Stimulated activated CD8-positive, alpha-beta memory T cell treated with anti-CD3 and anti-CD28 coated beads, Interleukin-12 subunit alpha, Interleukin-12 subunit beta, amount 100 ng/mL, for 24 hours (primary cell): ENCODE results near the gene TSPAN14.

ENCODE experiments used
- DNase-seq: peaks from one replicate; pipeline ENCODE4 v3.0.0-alpha.2; 2020; ENCODE audit errors: extremely low read depth

TSPAN14 gene

DNA sequence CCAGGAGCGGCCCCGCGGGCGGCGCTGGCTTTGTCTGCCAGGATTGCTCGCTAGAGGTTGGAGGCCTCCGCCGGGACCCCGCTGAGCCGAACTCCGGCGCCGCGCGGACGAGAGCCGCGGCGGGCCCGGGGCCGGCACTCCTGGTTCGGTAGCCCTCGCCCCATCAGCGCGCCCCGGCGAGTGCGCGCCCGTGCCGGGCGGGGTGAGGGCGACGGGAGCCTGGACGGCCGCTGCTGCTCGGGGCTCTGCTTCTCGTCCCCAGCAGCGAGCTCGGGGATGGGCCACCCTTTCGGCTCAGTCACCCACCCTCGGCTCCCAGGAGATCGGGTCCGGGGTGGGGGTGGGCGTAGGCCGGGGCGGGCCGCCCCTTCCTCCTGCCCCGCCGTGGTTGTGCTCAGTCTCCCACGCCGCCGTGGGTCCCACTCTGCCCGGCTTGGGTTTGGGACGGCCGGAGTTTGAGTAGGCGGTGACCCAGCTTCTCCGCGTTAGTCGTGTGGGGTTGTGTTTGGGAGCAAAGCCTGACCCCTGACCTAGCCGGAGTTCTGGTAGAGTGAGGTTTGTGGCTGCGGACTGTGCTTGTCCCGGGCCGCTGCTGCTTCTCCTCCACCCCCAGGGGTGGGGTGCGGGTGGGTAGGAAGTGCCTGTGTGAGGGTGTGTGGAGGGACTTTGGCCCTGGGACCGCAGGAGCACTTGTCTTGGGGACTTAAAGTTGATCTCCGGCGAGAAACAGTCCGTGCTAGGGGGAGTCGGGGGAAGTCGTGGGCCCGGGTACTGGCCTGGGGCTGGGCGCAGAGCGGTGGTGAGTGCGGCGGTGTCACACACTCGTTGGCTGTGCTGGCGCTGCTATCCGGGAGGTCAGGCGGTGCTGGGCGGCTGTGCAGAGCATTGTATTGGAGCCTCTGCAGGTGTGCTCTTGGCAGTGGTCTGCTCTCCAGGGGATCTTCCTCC lies 677 bp downstream of the TSPAN14 start:
- no peak for DNase-seq

DNA sequence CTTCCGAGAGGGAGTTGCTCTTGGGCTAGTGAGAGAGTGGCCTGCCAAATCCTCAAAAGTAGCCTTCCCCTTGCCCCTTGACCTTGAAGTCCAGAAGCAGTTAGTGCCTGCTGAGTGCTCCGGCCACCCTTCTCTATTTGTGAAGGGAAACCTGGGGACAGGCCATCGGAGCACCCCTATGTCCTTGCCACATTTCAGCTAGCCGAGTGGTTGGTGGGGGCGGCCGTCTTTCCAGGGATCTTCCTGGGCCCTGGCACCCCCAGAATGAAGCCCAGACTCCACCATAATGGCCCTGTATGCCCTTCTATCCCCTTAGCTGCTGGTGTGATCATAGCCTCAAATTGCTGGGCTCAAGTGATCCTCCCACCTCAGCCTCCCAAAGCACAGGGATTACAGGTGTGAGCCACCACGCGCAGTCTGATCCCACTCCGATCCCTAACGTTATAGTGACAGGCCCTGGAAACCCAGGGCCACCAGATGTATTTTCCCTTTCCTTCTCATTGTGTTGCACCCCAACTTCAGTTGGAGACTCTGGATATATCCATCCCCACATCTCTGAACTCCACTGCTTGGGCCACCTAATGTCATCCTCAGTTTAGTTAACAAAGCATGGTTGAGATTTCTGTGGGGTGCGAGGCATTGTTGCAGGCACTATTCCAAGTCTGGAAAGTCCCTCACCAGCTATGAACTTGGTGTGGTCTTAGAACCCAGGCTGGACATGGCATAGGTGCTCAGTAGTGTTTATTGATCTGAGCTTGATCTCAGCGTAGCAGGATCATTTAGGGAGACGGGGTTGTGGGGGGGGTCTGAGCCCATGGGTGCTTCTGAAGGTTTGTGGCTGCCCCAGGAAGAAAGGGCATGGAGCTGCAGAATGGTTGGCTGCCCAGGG lies 1.6 kb downstream of the TSPAN14 start:
- DNase-seq: no peak

DNA sequence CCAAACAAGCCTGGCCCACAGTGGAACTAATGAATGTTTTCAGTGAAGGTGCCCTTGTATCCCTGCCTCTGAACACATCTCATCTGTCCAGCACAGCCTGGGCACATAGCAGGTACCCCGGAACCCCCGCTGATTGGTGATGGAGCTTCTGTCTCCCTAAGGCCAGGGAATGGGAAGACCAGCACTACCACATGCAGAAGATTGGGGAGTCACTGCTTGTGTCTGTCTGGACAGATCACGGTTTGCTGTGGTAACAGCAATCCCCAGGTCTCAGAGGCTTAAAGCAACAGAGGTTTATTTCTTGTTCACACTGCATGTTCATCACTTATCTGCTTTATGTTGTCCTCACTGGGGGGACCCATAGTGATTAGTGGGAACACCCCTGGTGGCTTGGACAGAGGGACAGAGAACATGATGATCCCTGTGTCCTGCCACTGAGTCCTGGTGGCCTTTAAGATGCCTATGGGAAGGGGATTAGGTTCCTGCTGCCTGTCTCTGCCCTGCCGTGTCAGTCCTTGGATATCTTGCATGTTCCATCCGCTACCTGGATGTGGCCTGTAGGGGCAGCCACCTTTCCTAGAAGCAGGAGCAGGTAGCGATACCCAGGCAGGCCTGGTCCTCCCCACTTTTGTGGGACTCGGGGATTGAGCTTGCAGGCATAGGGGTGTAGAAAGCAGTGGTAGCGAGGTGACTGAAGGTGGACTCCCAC lies 3.6 kb downstream of the TSPAN14 start:
- DNase-seq: no peak

DNA sequence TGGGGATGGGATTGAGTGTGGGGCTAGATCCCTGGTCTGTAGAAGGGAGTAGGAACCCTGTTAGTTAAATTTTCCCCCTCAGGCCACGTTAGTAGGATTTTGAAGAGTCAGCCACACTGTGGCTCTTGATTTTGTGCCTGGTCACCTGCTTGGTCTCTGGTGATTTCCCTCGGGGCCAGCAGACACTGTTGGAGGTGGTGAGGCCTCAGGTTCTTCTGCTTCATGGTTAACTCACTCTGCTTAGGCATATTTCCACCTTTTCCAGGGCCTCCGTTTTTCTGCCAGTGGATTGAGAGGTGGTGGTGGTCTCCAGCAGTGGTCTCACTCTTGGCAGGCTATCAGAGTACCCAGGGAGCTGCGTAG lies 4.1 kb downstream of the TSPAN14 start:
- no peak for DNase-seq

DNA sequence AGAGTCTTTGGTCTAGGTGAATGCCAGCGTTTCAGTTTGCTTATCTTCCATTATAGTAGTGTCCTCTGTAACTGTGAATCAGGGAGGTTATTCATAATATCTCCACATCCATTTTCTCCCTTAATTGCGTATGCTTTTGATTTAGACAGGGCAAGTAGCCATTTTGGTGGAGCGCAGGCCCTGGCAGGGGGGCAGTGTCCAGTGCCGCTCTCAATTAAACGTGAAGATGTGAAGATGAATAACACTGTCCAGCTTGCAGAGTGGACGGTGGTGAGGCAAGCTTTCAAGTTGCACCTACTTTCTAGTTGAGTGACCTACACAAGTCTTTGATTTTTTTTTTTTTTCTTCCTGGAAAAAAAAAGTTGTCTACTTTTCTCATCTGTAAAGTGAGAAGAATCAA lies 4.5 kb downstream of the TSPAN14 start:
- DNase-seq: no peak

DNA sequence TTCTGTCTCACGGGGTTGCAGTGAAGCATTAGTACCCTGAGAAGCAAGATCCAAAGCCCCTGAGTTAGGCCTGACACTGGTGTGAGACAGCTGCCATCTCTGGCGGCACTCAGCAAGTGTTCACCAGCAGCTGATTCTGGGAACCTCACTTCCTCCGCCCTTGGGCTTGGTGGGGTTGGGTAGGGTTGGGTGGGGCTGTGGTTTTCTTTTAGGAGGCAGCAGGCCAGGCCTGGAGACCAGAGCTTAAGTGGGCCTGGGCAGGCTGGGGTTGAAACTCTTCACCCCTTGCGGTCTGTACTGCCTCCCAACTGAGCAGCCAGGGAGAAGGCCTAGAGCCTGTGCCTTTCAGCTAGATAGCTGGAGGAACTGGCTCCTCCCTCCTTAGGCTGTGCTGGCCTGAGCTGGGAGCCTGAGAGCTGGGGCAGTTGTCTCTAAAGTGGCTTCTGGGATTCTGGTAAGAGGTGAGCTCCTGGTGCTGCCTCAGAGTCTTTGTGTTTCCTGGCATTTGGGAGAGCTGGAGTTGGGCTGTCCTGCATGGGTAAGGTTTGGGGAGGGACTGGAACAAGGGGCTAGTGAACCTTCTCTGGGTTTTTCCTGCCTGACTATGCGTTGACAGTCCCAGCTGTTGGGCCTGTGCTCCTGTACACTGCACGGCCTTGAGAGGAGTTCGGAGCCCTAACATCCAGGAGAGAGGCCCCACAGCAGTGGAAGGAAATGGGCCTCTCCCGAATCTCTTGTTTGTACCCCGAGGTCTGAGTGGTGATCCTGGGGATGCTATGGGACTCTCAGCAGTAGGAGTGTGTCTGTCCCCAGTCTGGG lies 5.1 kb downstream of the TSPAN14 start:
- DNase-seq: no peak

DNA sequence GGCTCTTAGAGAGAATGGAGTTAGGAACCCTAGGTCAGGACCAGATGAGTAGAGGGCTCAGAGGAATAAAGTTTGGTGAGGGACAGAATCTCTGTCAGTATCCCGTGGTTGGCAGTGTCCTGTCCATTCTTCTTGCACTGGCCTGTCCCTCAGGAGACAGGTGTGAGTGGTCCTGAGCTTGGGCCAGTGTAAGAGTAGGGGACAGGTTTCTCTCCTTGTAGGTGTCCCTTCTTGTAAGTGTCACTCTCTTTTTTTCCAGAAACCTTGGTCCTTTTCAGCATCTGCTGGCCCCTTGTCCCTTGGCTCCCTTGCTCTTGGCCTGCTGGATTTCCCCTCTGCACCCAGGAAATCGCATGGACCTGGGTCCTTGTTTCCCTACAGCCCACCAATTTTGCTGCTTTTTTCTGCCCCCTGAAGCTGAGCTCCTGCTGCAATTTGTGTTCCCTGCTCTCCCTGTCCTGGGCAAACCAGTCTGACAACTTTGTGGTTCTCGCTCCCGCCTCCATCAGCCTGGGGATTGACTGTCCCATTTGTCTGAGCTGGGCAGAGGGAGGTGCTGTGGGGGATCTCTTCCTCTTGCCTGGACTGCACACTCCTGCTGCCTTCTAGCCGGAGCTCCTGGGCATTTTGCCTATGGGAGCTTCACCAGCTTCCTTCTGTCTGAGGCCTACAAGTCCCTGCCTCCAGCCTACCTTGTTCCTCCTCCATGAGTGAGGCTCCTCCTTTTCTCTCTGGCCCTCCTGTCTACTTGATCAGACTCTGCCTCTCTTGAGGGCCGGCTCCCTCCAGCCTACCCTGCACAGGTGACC lies 6.5 kb downstream of the TSPAN14 start:
- no peak for DNase-seq

DNA sequence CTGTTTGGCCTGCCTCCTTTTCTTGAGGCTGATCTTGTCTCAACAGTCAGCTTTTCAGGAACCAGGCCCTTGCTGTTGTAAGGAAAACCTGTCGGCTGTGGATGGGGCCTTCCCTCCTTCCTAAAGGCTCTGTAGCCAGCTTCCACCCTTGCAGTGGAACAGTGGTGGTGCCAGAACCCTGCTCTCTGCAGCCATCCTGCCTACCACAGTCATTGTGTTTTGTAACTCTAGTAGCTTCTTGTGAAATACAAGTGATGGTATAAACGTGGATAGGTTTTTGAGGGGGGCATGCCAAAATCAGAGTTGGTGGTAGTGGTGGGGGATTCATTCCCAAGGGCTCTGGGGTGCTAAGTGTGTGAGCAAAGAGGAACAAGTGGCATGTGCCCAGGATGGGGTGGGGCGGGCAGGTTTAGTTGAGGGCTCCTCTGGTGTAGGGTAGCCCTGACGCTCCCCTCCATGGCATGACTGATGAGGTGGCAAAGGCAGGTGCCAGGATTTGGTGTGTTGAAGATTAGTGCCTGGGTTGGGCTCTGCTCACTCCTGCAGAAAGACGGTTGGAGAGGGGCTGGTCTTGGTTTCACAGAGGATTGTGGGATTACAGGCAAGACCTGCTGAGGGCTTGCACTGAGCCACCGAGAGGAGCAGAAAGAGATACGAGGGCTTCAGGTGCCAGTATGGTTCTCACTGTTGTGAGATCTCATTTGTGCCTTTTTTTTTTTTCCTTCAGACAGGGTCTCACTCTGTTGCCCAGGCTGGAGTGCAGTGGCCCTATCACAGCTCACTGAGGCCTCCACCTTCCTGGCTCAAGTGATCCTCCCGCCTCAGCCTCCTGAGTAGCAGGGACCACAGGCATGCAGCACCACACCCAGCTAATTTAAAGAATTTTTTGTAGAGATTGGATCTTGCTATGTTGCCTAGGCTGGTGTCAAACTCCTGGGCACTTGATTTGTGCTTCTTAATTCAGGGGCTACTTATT lies 7.4 kb downstream of the TSPAN14 start:
- DNase-seq: no peak

DNA sequence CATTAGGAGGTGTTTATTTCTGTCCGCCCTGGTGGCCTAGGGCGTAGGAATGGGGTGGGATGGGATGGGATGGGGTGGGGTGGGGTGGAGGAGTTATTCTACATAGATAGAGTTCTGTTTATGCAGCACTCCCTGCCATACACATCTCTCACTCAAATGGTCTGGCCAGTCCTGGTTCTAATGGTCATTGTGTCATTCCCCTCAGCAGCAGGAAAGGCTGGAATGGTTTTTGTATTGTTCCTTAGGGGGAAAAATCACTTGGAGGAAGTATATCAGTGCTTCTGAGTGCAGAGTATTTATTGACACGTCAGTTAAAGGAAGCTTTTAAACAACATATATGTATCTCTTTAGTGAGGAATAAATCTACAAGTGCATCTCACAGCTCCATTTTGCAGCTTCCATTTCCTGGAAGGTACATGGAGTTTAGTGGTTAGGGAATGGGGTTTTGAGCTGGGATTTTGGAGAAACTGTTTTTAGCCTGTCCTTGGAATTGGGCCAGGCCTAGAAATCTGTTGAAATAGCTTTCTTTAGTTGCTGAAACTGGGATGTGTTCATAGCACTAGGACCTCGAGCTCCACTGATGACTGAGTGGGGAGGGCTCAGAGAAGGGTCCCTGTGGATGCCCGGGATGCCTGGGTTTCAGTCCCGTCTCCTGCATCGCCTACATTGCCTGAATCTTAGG lies 8.3 kb downstream of the TSPAN14 start:
- DNase-seq: no peak

DNA sequence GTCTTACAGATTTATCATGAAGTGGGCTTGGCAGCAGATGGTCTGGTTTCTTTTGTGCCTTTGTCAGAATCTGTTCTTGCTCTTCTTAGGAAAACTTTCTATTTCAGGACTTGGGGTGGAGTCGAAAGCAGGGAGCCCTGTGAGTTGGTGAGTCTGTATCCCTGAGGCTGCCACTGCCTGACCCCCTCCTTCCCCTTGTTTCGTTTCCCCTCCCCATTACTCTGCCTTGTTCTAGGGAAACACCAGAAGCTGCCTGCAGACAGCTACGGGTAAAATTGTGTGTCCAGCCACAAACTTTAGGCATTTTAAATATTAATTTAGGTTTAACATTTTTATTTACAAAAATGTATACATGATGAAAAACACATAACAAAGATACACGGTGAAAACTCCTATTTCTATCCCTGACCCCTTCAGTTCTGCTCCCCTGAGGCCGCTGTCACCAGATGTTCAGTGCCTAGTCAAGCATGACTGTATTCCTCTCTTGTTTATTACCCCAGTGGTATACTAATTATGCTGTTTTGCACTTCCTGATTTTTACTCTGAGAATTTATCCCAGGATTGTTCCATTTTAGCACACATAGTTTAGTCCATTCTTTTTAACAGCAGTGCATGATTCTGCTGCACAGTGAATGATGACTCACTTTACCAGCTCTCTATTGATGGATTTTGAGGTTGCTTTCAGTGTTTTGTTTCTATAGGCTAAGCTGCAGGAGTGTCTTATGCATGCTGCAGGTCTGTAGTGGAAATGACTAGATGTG lies 9.1 kb downstream of the TSPAN14 start:
- no peak for DNase-seq

DNA sequence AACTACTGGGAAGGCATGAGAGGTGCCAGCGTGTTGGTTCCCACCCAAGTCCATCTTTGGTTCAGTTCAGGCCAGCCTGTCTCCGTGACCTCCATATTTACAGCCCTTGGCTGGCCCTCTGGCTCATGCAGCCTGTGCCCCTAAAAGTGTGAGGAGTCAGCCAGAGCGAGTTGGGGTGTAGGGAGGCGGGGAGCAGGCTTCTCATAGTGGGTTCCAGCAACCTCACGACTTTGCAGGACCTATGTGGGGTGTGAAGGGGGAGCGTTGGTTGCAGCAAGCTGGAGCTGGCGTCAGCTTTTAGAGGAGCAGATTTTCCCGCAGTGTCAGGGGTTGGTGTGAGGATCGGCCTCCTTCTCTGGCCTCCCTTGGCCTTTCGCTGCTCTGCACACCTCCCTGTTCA lies 9.8 kb downstream of the TSPAN14 start:
- DNase-seq: no peak

DNA sequence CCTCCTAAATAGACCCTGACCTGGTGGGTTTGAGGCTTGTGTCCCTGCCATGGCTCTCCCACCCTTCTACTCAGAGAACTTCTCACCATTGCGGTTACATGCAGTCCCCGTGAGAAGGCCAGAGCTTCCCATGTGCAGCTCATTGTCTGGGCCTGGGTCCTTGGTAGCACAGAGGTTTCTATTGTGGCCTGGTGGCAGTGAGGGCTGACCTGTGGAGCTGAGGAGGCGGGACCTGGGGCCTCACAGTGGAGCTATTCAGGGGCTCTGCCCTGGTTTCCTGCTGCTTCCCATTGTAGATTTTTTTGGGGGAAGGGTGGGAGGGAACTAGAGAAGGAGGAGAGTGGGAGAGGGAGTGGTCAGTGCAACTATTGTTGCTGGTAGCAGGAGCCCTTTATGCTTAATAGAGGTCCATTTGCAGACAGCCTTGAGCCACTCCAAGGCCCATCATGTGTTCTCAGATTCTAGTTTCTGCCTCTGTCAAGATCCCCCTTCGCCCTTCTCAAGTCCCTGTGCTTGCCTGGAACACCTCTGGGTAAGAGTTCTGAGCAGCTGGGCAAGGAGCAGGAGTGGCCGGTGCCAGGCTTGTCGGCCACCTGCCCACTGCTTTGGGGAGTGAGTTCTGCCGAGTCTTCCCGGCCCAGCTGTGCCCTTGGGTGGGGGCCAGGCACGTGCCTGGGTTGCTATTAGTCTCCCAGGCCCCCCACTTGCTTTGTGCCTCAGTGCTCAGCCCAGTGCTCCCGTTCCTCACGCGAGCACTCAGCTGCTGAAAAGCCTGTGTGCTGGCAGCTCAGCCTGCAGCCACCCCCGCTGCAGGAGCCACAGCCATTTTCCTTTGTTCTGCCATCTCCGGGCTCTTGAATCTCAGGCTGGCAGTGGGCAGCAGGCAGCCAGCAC lies 10.7 kb downstream of the TSPAN14 start:
- no peak for DNase-seq

DNA sequence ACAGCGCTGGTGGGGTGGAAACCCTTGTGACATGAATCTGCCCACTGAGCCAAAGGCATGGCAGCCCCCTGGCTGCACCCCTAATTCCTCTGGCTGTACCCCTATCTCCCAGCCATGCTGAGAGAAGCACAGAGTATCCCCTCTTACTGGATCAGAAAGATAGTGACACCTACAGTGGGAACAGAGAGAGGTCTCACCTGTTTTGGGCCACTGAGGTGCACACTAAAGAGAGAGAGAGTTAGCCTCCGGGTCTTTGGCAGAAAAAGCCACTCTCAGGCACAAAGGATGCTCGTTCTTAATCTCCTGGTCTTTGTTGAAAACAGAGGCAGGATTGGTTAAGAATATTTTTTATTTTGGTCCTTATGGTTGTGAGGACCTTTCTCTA lies 11.3 kb downstream of the TSPAN14 start:
- DNase-seq: no peak

DNA sequence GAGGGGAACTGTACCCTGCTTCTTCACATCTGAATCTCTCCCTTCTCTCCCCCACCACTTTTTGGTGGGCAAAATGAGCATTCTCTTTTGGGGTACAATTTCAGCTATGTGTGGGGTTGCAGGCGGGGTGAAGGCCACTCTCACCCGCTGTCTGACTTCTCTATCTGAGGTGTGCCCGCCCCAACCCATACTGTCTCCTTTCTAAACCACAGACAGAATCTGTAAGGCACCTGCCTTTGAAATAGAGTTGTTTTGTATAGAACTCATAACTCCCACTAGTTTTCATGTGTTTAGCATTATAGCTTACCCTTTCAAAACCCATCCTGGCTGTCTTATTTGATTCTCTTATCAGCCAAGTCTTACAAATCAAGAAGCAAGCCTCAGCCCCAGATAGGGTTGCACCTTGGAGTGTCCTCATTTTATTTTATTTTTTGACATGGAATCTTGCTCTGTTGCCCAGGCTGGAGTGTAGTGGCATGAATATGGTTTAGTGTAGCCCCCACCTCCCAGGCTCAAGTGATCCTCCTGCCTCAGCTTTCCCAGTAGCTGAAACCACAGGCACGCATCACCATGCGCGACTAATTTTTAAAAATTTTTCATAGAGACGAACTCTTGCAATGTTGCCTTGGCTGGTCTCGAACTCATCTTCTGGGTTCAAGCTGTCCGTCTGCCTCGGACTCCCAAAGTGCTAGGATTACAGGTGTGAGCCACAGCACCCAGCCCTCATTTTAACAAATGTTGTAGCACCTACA lies 11.9 kb downstream of the TSPAN14 start:
- no peak for DNase-seq

DNA sequence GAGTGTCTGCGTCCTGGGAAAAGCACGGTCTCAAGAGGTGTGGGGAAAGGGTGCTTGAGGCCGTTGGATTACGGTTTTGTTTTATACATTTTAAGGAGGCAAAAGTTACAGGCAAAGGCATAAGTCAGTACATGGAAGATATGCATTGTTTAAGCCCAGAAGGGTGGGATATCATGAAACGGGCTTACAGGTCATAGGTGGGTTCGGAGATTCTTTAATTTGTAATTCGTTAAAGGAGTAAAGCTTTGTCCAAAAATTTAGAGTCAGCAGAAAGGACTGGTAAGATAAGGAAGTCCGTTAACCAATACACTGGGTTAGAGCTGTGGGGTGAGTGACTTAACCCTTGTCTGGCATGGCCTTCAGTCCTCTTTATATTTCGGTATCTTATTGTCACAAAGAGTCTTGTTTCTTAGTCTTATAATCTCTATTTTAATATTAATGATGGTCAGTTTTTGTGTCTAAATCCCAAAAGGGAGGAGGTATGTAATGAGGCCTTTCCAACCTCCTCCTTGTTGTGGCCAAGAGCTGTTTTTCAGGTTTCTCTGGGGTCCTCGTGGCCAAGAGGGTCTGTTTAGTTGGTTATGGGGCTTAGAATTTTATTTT lies 12.7 kb downstream of the TSPAN14 start:
- no peak for DNase-seq

DNA sequence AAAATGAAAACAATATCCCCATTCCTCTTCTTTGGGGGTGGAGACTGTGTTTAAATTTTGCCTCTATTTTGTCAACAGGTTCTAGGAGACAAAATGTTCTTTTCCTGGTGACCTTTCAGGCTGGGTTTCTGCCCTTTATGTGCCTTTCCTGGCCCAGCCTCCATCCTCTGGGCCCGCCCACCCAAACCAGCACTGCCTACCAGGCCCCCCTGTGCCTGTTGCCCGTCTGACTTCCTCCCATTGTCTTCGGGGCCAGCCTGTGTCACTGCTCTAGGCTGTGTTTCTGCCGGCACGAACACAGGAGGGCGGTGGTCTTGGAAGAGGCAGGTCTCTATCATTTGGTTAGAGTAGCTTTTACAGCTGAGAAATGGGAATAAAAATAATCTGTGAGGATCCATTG lies 13.9 kb downstream of the TSPAN14 start:
- DNase-seq: no peak
